ENCODE data around the gene MCM7.

The MCM7 gene

GRCh38 chr7:100093925-100094486 lies 7.2 kb downstream of the MCM7 start:
- DNase-seq (ENCODE audit: low read depth, low spot score) = peak; percentile 32

GRCh38 chr7:100093498-100093897 lies 7.7 kb downstream of the MCM7 start:
- DNase-seq (ENCODE audit: low read depth, low spot score) = no peak

DNA sequence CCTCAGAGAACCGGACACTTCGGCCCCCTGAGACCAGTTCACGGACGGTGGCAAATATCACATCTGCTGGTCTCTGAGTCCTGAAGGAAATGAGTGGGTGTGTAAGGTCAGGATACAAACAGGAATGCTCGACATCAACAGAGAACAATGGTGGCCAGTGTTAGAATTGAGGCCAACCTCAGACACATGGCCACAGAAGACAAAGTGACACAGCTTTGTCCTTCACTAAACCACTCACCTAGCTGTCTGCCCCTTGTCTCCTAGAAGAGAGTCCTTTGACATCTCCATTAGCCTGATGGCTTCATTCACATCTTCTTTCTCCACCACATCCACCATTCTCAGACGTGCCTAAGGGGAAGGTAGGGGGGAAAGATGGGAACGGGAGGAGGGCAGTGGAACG lies 8.1 kb downstream of the MCM7 start:
- no peak for DNase-seq (ENCODE audit: low read depth, low spot score)

GRCh38 chr7:100091411-100092181 lies 9.6 kb downstream of the MCM7 start:
- peak; percentile 52 for DNase-seq (ENCODE audit: low read depth, low spot score)

GRCh38 chr7:100090527-100091410 lies 10.4 kb downstream of the MCM7 start:
- no peak for DNase-seq (ENCODE audit: low read depth, low spot score)

- no peak for DNase-seq (ENCODE audit: low read depth, low spot score)
Observed at GRCh38 chr7:100089458-100090196, 11.6 kb downstream of the MCM7 start.

GRCh38 chr7:100088621-100089457 lies 12.4 kb downstream of the MCM7 start, which contains the start of gene COPS6:
Gene COPS6 (plus strand): TSS chr7:100088969. CDS start chr7:100088991, 22 bp downstream.
- DNase-seq (ENCODE audit: low read depth, low spot score) = peak; percentile 78

DNA sequence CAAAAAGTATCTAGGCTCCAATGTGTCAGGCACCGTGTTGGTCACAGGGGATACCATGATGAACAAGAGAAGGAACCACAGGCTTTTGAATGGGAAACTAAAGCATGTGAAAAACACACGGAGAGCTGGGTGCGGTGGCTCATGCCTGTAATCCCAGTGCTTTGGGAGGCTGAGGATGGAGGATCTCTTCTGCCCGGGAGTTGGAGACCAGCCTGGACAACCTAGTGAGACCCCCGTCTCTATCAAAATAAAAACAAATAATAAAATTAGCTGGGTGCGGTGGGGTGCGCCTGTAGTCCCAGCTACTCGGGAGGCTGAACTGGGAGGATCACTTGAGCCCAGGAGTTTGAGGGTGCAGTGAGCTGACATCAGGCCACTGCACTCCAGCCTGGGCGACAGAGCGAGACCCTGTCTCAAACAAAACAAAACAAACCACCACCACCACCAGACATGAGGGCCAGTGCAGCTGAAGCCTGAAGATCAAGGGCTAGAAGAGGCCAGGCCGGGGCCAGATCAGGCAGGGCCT lies 13.0 kb downstream of the MCM7 start:
- no peak for DNase-seq (ENCODE audit: low read depth, low spot score)

DNA sequence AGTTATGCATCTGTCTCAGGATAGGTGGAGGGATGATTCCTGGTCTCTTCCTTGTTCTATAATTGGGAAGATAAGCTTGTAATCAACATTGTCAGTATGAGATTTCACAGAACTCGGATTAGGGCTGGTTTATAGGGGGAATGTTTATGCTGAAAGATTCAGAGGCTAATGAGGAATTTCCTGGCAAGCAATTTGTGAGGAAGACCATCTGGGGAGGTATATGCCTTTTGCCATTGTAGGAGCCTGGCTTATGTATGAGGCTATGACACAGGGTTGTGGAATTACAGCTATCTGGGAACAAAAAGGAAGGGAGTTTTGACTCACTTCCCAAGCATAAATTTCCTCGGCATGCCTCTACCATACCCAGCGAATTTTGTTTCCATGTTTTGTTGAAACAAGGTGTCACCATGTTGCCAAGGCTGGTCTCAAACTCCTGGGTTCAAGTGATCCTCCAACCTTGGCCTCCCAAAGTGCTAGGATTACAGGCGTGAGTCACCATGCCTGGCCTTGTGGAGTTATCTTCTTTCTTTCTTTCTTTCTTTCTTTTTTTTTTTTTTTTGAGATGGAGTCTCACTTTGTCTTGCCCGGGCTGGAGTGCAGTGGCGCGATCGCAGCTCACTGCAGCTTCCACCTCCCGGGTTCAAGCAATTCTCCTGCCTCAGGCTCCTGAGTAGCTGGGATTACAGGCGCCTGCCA lies 14.0 kb downstream of the MCM7 start:
- peak; percentile 63 for DNase-seq (ENCODE audit: low read depth, low spot score)

DNA sequence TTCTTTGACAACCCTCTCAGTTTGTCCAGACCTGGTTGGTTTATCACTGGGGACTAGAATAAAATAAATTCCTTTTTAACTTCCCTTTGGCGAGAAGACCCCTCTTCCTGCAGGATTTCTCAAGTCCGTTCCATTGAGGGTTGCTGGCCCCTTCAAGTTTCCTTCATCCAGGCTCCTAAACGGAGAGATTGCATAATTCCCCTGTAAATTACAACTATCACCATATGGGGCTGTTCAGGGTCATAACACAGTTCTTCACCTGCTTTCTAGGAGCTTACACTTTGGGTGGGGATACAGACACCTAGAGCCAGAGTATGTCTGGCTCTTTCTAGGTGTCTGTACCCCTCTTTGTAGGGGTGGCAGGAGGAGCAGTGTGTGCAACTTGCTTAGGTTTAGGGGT lies 15.7 kb downstream of the MCM7 start:
- no peak for DNase-seq (ENCODE audit: low read depth, low spot score)

GRCh38 chr7:100082978-100083377 lies 18.2 kb downstream of the MCM7 start:
- no peak for DNase-seq (ENCODE audit: low read depth, low spot score)

DNA sequence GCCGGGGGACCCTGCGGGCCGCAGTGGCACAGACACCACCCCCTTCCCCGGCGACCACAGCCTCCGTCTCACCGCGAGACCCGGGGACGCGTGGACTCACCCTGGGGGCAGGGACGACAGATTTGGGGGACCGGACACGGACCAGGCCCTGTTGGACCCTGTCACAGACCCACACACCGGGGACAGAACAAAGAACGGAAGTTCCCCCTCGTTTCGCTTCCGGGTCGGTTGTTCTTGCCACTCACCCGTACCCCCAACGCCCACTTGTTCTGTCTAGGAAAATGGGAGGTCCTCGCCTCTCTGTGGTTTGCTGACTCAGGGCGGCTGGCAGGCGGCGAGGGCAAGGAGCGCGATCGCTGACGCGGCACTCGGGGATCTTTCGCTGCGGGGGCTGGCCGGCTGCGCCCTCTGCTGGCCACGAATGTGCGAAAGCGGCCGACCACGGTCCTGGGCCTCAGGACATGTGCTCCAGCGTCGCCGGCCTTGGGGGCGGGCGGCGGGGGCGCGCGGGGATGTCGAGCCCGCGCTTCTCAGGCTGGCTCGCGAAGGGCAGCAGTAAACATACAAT lies 19.6 kb downstream of the MCM7 start, which contains the start of gene ZNF3:
TSS of gene ZNF3 (minus strand) at position 189 of the 568 bp plus-strand sequence. CDS start 4,366 bp downstream, outside the sequence.
- peak; percentile 100 for DNase-seq (ENCODE audit: low read depth, low spot score)

DNA sequence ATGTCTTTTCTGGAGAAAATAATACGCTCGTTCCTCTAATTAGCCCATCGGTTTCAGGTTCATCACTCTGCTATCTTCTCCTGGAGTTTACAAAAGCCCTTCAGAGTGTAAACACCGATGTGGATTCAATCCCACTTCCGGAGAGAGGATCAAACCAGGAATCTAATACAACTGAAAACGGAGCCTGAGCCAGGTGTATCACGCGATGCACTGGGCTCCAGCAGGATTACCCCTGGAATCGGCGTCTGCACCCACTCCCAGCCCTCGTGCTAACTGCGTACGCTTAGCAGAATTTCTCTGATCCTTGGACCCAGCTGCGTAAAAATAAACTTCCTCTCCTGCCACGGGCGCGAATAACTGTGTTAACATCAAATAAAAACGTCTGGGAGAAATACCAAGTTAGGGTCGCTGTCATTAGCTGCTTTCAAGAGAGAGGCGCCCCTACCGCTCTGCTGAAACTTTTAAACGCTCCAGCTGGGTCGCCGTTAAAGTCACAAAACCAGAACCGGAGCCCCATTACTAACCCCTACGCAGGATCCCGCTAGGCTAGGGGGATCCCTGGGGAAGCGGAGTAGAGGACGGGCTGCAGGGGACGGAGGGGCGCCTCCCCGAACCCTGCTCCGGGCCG lies 20.2 kb downstream of the MCM7 start:
- DNase-seq (ENCODE audit: low read depth, low spot score) = peak; percentile 47

DNA sequence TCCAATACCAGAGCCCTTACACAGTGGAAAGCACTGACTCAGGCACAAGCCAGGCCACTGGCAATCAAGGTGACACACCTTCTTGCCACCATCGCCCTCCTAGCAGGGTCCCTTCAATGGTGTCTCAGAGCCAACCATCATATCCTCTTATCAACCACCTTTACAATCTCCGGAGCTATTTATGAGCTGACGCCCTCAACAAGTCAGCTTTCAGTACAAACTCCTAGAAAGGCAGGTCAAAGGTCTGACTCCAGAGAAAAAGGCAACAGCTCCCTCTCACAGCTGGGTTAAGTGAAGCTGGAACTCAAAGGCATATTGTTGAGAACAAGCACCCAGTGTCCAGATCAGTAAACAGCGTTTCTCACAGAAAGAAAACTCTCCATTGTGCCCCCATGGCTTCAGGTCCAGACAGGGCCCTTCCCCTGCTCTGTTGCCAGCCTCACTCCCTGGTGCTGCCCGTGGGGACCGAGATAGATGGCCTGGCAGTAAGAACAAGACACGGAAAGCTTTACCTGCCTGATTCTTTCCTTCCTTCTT lies 22.1 kb downstream of the MCM7 start:
- DNase-seq (ENCODE audit: low read depth, low spot score) = no peak

- no peak for DNase-seq (ENCODE audit: low read depth, low spot score)
Observed at GRCh38 chr7:100077205-100077604, 24.0 kb downstream of the MCM7 start.

DNA sequence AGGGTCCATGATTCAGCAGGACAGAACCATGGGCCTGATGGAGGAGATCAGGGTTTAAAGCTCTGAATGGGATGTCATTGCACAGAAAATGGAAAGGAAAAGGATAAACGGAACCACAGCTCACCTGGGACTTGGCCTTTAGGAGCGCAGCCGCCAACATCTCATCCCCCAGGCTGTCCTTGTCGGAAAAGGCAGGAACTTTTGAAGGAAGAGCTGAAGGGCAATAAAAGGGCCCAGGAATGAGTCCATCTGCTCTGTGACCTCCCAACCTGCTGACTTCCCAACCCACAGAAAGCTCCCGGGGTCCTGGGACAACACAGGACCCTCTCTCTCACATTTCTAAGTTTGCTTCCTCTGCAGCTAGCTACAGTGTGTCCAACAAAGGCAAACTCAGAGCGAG lies 25.8 kb downstream of the MCM7 start:
- DNase-seq (ENCODE audit: low read depth, low spot score) = no peak

DNA sequence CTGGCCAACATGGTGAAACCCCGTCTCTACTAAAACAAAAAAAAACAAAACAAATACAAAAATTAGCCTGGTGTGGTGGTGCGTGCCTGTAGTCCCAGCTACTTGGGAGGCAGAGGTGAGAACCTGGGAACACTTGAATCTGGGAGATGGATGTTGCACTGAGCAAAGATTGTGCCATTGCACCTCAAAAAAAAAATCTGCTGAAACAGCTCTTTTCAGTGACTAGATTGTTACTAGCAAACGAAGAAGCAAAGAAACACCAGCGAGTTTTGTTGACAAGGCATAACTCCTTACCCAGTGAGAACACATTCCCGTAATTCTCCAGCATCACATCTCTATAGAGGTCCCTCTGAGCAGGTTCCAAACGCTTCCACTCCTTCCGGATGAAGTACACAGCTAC lies 26.4 kb downstream of the MCM7 start:
- DNase-seq (ENCODE audit: low read depth, low spot score) = no peak

DNA sequence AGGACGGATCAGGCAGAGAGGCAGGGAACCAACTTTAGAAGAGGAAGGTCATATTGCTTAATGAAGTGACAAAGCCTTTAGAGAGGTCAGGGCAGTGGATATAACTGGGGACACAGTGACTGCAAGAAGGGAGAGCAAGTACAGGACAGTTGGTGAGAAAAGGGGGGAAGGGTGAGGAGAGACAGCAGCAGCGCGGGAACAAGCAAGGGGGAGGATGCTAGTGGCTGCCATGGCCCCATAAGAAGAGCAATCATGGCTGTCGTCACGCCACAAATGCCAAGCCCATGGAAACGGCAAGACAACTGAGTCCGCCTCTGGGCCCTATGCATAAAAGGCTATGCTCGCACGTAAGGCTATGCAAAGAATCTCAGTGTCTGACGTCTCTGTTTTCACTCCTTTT lies 28.7 kb downstream of the MCM7 start:
- no peak for DNase-seq (ENCODE audit: low read depth, low spot score)

All from ELF-1 (cell line).